NCI-H1436 treated with DMSO at 0.1 percent for 48 hours (cell line): Measurements from ENCODE around the gene ARID3C.

ENCODE experiments used
- DNase-seq: peaks from one replicate; lab custom pipeline; 2025; lab: John Stamatoyannopoulos, UW

Gene ARID3C

GRCh38 chr9:34577400-34578240, 51.2 kb downstream of the ARID3C start:
- no peak for DNase-seq

DNA sequence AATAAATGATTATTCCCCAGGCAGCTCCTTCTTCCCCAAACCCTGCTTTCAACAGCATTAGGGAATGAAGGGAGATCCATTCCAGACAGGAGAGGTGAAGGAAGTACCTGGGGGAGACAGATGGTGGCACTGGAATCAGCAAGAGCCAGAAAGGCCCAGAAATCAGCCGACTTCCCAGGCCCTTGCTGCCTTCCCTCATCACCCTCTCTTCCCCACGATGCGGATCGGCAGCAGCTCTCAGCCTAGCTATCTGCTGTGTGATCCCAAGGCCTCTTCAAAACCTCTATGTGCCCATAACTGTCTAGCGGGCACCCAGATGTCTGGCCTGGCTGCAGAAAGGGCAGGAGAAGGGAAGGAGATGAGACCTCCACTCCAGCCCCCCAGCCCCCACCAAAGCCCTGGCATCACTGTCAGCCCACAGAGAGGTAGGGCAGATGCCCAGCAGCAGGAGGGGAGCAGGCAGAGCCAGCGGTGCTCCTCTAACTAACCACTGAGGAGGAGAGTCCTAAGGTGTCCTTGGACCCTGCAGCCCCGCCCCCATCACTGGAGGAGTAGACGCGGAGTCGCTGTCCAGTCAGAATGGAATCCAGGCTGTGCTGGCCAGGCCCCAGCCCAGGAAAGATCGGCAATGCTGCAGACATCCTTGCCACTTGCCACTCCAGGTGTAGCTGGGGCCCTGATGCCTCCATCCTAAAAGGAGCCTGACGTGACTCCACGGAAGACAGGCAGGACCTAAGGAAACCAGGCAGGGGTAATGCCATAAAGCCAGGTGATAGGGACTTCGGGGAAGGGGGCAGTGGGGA, 52.1 kb downstream of the ARID3C start:
- no peak for DNase-seq

GRCh38 chr9:34575862-34576596, 52.8 kb downstream of the ARID3C start:
- DNase-seq: no peak

- no peak for DNase-seq
Measured at GRCh38 chr9:34575241-34575640, 53.6 kb downstream of the ARID3C start.

GRCh38 chr9:34574571-34574970, 54.3 kb downstream of the ARID3C start:
- DNase-seq: no peak

- no peak for DNase-seq
Measured at GRCh38 chr9:34573599-34574325, 55.1 kb downstream of the ARID3C start.

GRCh38 chr9:34572628-34573027, 56.2 kb downstream of the ARID3C start:
- DNase-seq: no peak

DNA sequence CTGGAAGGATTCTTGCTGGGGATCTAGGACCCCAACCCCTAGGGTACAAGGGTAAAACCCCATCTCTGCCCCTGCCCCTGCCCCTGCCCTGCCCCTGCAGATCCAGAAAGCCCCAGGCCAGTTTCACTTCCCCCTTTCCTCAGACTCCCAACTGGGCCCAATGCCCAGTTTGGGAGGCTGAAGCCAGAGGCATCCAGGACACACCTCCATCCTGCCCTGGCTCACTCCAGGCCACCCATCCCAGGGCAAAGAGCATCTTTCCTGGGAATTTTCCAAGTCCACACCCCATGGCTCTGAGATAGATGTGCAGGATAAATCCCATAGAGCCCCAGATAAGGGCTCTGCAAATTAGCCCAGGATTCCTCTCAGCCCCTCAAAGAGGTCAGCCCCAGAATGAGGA, 56.8 kb downstream of the ARID3C start:
- no peak for DNase-seq

GRCh38 chr9:34571481-34571810, 57.4 kb downstream of the ARID3C start:
- no peak for DNase-seq
